ENCODE measurements around the gene ALX4. TPM values are rescaled to one million over a fixed set of nuclear protein-coding genes. Genes with fewer than 3 reads are reported as not detected.
A peak's percentile ranks its signal among the peaks of the same experiment; 100 is the strongest.

The ALX4 gene
- total and polyA plus RNA-seq, 5 donors from 2014 or later: not detected

DNA sequence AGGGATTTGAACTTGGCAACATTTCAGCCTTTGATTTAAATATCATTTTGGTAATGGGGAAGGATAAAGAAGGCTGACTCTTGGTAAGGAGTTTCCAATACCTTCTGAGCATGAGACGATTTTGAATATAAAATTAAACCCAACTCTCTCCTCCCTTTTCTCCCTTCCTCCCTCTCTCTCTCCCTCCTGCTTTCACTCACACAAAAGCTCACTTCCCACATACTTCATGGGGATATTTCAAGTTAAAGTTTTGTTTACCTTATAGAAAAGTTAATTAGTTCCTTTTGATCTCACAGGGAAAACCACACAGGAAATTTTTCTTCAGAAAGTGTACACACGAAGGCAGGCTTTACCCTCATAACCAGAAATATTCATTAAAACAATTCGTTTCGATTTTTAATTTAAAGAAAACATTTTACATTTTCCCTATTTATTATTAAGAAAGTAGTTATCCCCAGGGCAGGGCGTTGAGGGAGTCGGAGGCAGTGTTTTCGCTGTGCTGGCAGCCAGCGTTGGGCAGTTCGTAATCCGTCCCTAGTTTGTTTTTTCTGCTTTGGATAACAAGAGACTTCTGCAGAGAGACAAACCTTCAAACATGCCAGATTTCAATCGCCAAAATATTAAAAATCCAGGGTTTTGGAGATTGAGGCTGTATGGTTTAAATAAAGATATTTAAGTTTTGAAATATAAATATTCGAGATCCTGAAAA, 25.3 kb upstream of the ALX4 start:
- H3K9me3 ChIP-seq (ENCODE audit: control insufficient read depth in 2 of 2, low read length in 2 of 2): no peaks in the 10 kb centered on the region
- ATAC-seq (ENCODE audit: low read depth in 2 of 2) (no peak), DNase-seq (no peak)
- H3K27me3 Mint-ChIP-seq: peaks cover 48% of the 10 kb centered on the region
- peaks cover 0 to 2% (median 0%) of the 10 kb centered on the region in 7 donors for H3K9me3 Mint-ChIP-seq
- H3K4me1 Mint-ChIP-seq: no peaks in the 10 kb centered on the region
- H3K27me3 ChIP-seq (ENCODE audit: control insufficient read depth, insufficient read depth, low read length): peaks cover 8% of the 10 kb centered on the region
- no peaks in the 10 kb centered on the region for H3K36me3 ChIP-seq (ENCODE audit: control insufficient read depth, insufficient read depth, low read length)
- no peaks in the 10 kb centered on the region for H3K4me1 ChIP-seq (ENCODE audit: control insufficient read depth, insufficient read depth, low read length, poor library complexity, severe bottlenecking)
- H3K27ac Mint-ChIP-seq: no peak overlapping the region
- H3K36me3 Mint-ChIP-seq: no peaks in the 10 kb centered on the region
- no peak overlapping the region for H3K4me3 Mint-ChIP-seq
- H3K4me3 ChIP-seq (ENCODE audit: low read depth, low read length): no peak overlapping the region
- H3K27ac ChIP-seq (ENCODE audit: insufficient read depth, low read length, poor library complexity, severe bottlenecking): no peak overlapping the region

DNA sequence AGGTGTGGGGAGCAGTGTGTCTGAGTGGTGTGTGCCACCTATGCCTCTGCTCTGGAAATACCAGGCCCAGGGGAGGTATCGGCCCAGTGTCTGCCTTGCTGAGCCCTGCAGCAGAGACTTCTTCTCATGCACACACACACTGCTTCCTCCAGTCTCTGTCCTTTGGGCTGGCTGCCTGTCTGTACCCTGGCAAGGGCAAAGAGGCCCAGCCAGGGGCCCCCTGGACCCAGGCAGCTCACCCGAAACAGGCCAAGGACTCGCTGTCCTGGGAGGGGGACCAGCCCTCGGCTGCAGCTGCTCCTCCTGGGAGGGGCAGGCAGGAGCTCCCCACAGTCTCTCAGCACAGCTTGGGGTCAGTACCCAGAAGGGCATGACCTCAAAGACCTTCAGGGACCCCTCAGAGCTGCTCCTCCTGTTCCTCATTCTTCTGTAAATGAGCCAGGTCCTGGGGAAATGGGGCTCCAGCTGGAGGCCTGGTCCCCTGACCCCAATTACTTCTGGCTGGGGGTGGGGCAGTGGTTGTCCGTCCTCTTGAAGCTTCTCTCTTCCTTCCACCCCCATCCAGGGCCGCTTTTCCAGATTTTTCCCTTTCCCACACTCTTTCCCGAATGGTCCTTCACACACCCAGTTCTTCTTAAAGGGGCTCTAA, 24.5 kb upstream of the ALX4 start:
- Mint-ChIP-seq H3K27me3 (peaks cover 50% of the 10 kb centered on the region), H3K9me3 (peaks cover 0 to 2% (median 0%) of the 10 kb centered on the region in 7 donors), H3K36me3 (no peaks in the 10 kb centered on the region), H3K4me3 (no peak overlapping the region), H3K4me1 (no peaks in the 10 kb centered on the region), H3K27ac (no peak overlapping the region)
- no peaks in the 10 kb centered on the region for H3K36me3 ChIP-seq (ENCODE audit: control insufficient read depth, insufficient read depth, low read length)
- ATAC-seq (ENCODE audit: low read depth in 2 of 2): no peak
- no peak overlapping the region for H3K4me3 ChIP-seq (ENCODE audit: low read depth, low read length)
- no peaks in the 10 kb centered on the region for H3K4me1 ChIP-seq (ENCODE audit: control insufficient read depth, insufficient read depth, low read length, poor library complexity, severe bottlenecking)
- peaks cover 8% of the 10 kb centered on the region for H3K27me3 ChIP-seq (ENCODE audit: control insufficient read depth, insufficient read depth, low read length)
- H3K27ac ChIP-seq (ENCODE audit: insufficient read depth, low read length, poor library complexity, severe bottlenecking): no peak overlapping the region
- no peaks in the 10 kb centered on the region for H3K9me3 ChIP-seq (ENCODE audit: control insufficient read depth in 2 of 2, low read length in 2 of 2)
- DNase-seq: no peak

DNA sequence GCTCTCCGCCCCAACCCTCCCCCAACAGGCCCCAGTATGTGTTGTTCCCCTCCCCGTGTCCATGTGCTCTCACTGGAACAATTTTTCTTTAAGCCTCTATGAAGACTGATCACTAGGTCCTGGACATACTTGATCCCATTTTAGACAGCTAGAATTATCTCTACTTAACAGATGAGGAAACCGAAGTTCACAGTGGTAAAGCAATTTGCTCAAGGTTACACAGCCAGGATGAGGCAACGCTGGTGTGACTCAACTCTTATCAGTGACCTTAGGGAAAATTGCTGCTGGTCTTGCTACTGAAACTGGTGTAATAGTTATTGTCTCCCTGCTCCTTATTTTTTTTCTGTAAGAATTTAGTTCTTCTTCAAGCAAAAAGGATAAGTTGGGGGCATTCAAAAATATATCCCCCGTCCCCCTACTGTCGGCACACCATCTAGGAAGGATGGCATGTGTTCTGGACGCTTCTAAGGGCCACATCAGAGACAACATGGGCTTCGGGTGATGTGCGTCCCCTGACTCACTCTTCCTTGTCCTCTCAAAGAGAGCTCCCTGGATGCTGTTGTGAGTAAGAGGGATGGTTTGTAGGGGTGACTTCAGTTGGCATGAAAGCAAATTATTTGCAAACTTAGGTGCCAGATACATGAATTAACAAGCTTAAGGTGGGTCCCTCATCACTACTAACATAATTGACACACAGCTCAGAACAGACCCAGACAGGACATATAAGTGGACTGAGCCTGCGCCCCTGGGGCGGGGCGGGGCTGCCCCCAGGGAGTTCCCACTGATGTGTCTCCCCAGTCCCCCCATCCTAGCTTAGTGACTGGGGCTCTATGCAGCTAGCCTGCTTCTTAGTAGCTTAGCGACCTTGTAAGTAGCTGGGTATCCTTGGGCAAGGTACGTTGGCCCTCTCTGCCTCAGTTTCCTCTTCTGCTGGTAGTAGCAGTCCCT, 23.6 kb upstream of the ALX4 start:
- H3K9me3 Mint-ChIP-seq: no peaks in the 10 kb centered on the region
- no peaks in the 10 kb centered on the region for H3K36me3 Mint-ChIP-seq
- Histone ChIP-seq H3K36me3 (ENCODE audit: control insufficient read depth, insufficient read depth, low read length) (no peaks in the 10 kb centered on the region), H3K4me1 (ENCODE audit: control insufficient read depth, insufficient read depth, low read length, poor library complexity, severe bottlenecking) (no peaks in the 10 kb centered on the region), H3K9me3 (ENCODE audit: control insufficient read depth in 2 of 2, low read length in 2 of 2) (no peaks in the 10 kb centered on the region), H3K27me3 (ENCODE audit: control insufficient read depth, insufficient read depth, low read length) (peaks cover 8% of the 10 kb centered on the region), H3K27ac (ENCODE audit: insufficient read depth, low read length, poor library complexity, severe bottlenecking) (no peak overlapping the region), H3K4me3 (ENCODE audit: low read depth, low read length) (no peak overlapping the region)
- H3K27ac Mint-ChIP-seq: no peak overlapping the region
- peaks cover 52% of the 10 kb centered on the region for H3K27me3 Mint-ChIP-seq
- DNase-seq: no peak
- H3K4me1 Mint-ChIP-seq: no peaks in the 10 kb centered on the region
- ATAC-seq (ENCODE audit: low read depth in 2 of 2): no peak
- H3K4me3 Mint-ChIP-seq: no peak overlapping the region

DNA sequence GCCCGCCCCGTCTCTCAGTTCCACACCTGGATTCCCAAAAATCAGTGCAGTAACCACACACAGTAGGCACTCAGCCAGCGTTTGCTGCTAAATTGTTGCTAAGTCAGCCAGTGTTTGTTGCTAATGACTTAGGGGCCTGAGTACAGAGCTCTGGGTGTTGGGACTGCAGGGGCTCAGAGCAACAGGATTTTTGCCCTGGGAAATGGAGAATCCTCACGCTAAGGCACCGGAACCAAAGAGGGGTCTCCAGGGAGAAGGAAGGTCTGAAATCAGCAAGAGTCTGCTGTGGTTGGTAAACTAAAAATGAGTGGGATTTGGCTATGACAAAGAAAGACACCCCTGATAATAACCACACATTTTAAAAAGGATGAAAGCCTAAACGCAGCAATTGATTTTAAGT, 22.7 kb upstream of the ALX4 start:
- Mint-ChIP-seq H3K4me1 (no peaks in the 10 kb centered on the region), H3K27me3 (peaks cover 60% of the 10 kb centered on the region), H3K36me3 (no peaks in the 10 kb centered on the region), H3K27ac (no peak overlapping the region), H3K4me3 (no peak overlapping the region), H3K9me3 (no peaks in the 10 kb centered on the region)
- H3K27ac ChIP-seq (ENCODE audit: insufficient read depth, low read length, poor library complexity, severe bottlenecking): no peak overlapping the region
- peaks cover 8% of the 10 kb centered on the region for H3K27me3 ChIP-seq (ENCODE audit: control insufficient read depth, insufficient read depth, low read length)
- ATAC-seq (ENCODE audit: low read depth in 2 of 2) (no peak), DNase-seq (no peak)
- H3K9me3 ChIP-seq (ENCODE audit: control insufficient read depth in 2 of 2, low read length in 2 of 2): no peaks in the 10 kb centered on the region
- H3K36me3 ChIP-seq (ENCODE audit: control insufficient read depth, insufficient read depth, low read length): no peaks in the 10 kb centered on the region
- no peaks in the 10 kb centered on the region for H3K4me1 ChIP-seq (ENCODE audit: control insufficient read depth, insufficient read depth, low read length, poor library complexity, severe bottlenecking)
- no peak overlapping the region for H3K4me3 ChIP-seq (ENCODE audit: low read depth, low read length)

DNA sequence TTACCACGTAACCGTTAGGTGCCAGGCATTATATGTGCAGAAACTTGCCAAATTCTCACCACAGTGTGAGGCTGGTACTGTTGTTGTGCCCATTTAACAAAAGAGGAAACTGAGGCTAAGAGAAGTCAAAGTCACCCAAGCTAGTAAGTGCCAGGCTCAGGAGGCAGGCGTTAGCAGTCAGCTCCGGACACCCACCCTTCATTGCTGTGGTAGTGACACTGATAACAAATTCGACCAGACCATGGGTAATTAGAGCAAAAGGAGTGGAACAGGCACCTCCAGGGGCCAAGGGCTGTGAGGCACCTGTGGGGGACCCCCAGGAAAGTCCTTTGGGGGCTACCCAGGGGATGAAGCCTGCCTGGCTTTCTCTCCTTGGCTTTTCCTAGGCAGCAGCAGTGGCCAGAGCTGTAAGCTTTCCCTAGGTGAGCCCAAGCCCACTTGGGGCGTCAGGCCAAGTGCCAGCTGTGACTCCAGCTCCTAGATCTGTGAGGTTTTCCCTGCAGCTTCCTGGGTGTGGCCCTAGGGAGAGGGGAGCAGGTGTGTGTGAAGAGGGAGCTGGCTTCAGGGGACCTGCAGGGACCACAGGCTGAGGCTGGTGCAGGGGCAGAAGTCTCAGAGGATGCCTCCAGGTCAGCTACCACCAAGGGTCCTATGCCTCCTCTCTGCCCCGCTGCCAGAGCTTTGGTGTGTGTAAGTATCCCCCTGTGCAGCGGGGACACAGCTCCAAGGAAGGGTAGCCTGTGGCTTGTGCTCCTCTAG, 19.7 kb upstream of the ALX4 start:
- no peak overlapping the region for H3K4me3 Mint-ChIP-seq
- ATAC-seq (ENCODE audit: low read depth in 2 of 2) (peak in 1 of 2 donors; percentile 14), DNase-seq (no peak)
- no peaks in the 10 kb centered on the region for H3K9me3 ChIP-seq (ENCODE audit: control insufficient read depth in 2 of 2, low read length in 2 of 2)
- no peak overlapping the region for H3K4me3 ChIP-seq (ENCODE audit: low read depth, low read length)
- H3K36me3 Mint-ChIP-seq: no peaks in the 10 kb centered on the region
- H3K27ac Mint-ChIP-seq: no peak overlapping the region
- H3K27me3 Mint-ChIP-seq: peaks cover 57% of the 10 kb centered on the region
- H3K36me3 ChIP-seq (ENCODE audit: control insufficient read depth, insufficient read depth, low read length): no peaks in the 10 kb centered on the region
- no peak overlapping the region for H3K27ac ChIP-seq (ENCODE audit: insufficient read depth, low read length, poor library complexity, severe bottlenecking)
- H3K4me1 Mint-ChIP-seq: no peaks in the 10 kb centered on the region
- H3K9me3 Mint-ChIP-seq: no peaks in the 10 kb centered on the region
- H3K27me3 ChIP-seq (ENCODE audit: control insufficient read depth, insufficient read depth, low read length): no peaks in the 10 kb centered on the region
- H3K4me1 ChIP-seq (ENCODE audit: control insufficient read depth, insufficient read depth, low read length, poor library complexity, severe bottlenecking): no peaks in the 10 kb centered on the region

DNA sequence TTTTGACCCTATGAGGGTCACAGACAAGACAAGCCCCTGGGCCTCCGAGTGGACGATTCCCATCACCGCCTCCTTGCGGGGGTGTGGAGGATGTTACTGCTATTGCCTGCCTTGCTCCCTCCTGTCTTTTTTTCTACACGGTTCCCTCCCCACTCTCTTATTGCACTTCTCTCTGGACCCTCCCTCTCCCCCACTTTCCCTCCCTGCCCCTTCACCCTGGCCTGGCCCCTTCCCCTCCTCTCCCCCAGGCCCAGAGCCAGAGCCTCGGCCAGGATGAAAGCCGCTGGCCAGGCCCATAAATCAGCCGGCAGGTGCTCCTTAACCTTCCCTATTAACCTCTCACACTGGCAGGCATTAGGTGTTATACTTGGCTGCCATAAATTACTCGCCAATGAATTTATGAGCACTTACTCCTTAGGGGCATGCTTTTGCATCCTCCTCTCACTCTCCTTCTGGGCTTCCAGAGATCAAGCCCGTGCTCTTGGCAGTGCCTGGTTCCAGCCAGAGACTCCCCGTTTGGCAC, 18.3 kb upstream of the ALX4 start:
- Histone ChIP-seq H3K27me3 (ENCODE audit: control insufficient read depth, insufficient read depth, low read length) (peaks cover 7% of the 10 kb centered on the region), H3K9me3 (ENCODE audit: control insufficient read depth in 2 of 2, low read length in 2 of 2) (no peaks in the 10 kb centered on the region), H3K27ac (ENCODE audit: insufficient read depth, low read length, poor library complexity, severe bottlenecking) (no peak overlapping the region), H3K4me3 (ENCODE audit: low read depth, low read length) (no peak overlapping the region), H3K4me1 (ENCODE audit: control insufficient read depth, insufficient read depth, low read length, poor library complexity, severe bottlenecking) (no peaks in the 10 kb centered on the region), H3K36me3 (ENCODE audit: control insufficient read depth, insufficient read depth, low read length) (no peaks in the 10 kb centered on the region)
- DNase-seq (no peak), ATAC-seq (ENCODE audit: low read depth in 2 of 2) (no peak)
- Mint-ChIP-seq H3K4me3 (no peak overlapping the region), H3K27me3 (peaks cover 65% of the 10 kb centered on the region), H3K27ac (no peak overlapping the region), H3K9me3 (no peaks in the 10 kb centered on the region), H3K4me1 (no peaks in the 10 kb centered on the region), H3K36me3 (no peaks in the 10 kb centered on the region)

DNA sequence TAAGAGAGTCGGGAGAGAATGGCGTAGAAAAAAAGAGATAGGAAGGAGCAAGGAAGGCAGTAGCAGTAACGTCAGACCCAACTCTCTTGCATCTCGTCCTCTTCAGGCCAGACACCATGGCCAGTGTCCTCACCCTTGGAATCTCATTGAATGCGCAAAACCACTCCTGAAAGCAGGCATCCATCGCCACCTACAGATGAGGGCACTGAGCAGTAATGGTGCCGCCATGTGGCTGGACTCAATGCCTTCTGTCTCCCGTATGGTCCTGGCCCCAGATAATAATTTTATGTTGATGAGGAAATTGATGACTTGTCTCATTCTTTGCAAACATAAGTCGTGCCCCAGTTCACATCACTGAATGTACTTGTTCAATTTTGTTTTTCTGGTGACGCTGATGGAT, 17.8 kb upstream of the ALX4 start:
- no peaks in the 10 kb centered on the region for H3K9me3 ChIP-seq (ENCODE audit: control insufficient read depth in 2 of 2, low read length in 2 of 2)
- no peak for ATAC-seq (ENCODE audit: low read depth in 2 of 2)
- peaks cover 11% of the 10 kb centered on the region for H3K27me3 ChIP-seq (ENCODE audit: control insufficient read depth, insufficient read depth, low read length)
- no peaks in the 10 kb centered on the region for H3K9me3 Mint-ChIP-seq
- peaks cover 69% of the 10 kb centered on the region for H3K27me3 Mint-ChIP-seq
- H3K4me3 ChIP-seq (ENCODE audit: low read depth, low read length): no peak overlapping the region
- H3K36me3 ChIP-seq (ENCODE audit: control insufficient read depth, insufficient read depth, low read length): no peaks in the 10 kb centered on the region
- H3K4me3 Mint-ChIP-seq: no peak overlapping the region
- peak overlapping the region in 1 of 3 donors; percentile 40 for H3K27ac Mint-ChIP-seq
- H3K27ac ChIP-seq (ENCODE audit: insufficient read depth, low read length, poor library complexity, severe bottlenecking): no peak overlapping the region
- no peaks in the 10 kb centered on the region for H3K4me1 ChIP-seq (ENCODE audit: control insufficient read depth, insufficient read depth, low read length, poor library complexity, severe bottlenecking)
- DNase-seq: no peak
- no peaks in the 10 kb centered on the region for H3K36me3 Mint-ChIP-seq
- no peaks in the 10 kb centered on the region for H3K4me1 Mint-ChIP-seq

All from CD4-positive, CD25-positive, alpha-beta regulatory T cell (primary cell).